ENCODE measurements around the gene TNFSF18.

DNA sequence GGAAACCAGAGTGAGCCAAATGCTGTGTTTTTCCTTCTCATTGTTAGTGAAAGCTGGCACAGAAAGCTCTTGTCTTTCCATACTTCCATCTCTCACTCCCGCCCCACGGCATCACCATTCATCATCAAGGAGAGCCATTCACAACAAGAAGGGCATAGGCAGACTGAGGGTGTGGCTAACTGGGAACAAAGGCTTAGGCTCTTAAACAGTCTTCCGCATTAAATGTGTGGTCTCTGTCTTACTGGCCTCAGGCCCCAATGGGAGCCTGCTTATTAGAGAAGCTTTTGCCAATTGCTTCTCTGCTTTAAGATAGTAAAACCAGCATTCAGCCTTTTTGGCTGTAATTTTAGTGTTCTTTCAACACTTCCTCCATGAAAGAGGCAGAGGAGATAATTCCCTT, 51.4 kb downstream of the TNFSF18 start:
- TF ChIP-seq, protein P1, sequence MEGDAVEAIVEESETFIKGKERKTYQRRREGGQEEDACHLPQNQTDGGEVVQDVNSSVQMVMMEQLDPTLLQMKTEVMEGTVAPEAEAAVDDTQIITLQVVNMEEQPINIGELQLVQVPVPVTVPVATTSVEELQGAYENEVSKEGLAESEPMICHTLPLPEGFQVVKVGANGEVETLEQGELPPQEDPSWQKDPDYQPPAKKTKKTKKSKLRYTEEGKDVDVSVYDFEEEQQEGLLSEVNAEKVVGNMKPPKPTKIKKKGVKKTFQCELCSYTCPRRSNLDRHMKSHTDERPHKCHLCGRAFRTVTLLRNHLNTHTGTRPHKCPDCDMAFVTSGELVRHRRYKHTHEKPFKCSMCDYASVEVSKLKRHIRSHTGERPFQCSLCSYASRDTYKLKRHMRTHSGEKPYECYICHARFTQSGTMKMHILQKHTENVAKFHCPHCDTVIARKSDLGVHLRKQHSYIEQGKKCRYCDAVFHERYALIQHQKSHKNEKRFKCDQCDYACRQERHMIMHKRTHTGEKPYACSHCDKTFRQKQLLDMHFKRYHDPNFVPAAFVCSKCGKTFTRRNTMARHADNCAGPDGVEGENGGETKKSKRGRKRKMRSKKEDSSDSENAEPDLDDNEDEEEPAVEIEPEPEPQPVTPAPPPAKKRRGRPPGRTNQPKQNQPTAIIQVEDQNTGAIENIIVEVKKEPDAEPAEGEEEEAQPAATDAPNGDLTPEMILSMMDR (IDR thresholded peaks at IDR 0.05): no peak
- TF ChIP-seq SIN3A (IDR thresholded peaks at IDR 0.05; ENCODE audit: borderline replicate concordance, insufficient read depth, low read depth, low read length): no peak

All from Panc1 (cell line).